ENCODE results near the gene S100B.

Gene S100B

GRCh38 chr21:46562964-46563607 lies 41.8 kb downstream of the S100B start:
- no peak overlapping the region for H3K27ac ChIP-seq

GRCh38 chr21:46562472-46562871 lies 42.4 kb downstream of the S100B start:
- H3K27ac ChIP-seq: no peak overlapping the region
- no peak overlapping the region for H3K4me3 ChIP-seq (ENCODE audit: low read depth in 1 of 2, low read length in 1 of 2)
- no peaks in the 10 kb centered on the region for H3K27me3 ChIP-seq
- no peaks in the 10 kb centered on the region for H3K9me3 ChIP-seq
- H3K36me3 ChIP-seq: peaks cover 99% of the 10 kb centered on the region
- TF ChIP-seq CTCF (IDR thresholded peaks at IDR 0.05): no peak
- peaks cover 4 to 5% of the 10 kb centered on the region in 2 experiments for H3K4me1 ChIP-seq (ENCODE audit: control insufficient read depth in 1 of 2, insufficient read depth in 1 of 2, low read depth in 1 of 2, low read length in 1 of 2)

More at GRCh38 chr21:46562964-46563607, 41.8 kb downstream of the S100B start:
- Histone ChIP-seq H3K4me3 (ENCODE audit: low read depth in 1 of 2, low read length in 1 of 2) (no peak overlapping the region), H3K9me3 (no peaks in the 10 kb centered on the region), H3K4me1 (ENCODE audit: control insufficient read depth in 1 of 2, insufficient read depth in 1 of 2, low read depth in 1 of 2, low read length in 1 of 2) (peaks cover 4 to 5% of the 10 kb centered on the region in 2 experiments), H3K27me3 (no peaks in the 10 kb centered on the region), H3K36me3 (peaks cover 99% of the 10 kb centered on the region)
- no peak for TF ChIP-seq CTCF (IDR thresholded peaks at IDR 0.05)

GRCh38 chr21:46561445-46562090 lies 43.3 kb downstream of the S100B start:
- peaks cover 99% of the 10 kb centered on the region for H3K36me3 ChIP-seq

GRCh38 chr21:46560568-46561444 lies 44.1 kb downstream of the S100B start:
- Histone ChIP-seq H3K27ac (no peak overlapping the region), H3K36me3 (peaks cover 99% of the 10 kb centered on the region), H3K4me3 (ENCODE audit: low read depth in 1 of 2, low read length in 1 of 2) (no peak overlapping the region), H3K4me1 (ENCODE audit: control insufficient read depth in 1 of 2, insufficient read depth in 1 of 2, low read depth in 1 of 2, low read length in 1 of 2) (peaks cover 4 to 5% of the 10 kb centered on the region in 2 experiments), H3K9me3 (no peaks in the 10 kb centered on the region), H3K27me3 (no peaks in the 10 kb centered on the region)
- TF ChIP-seq CTCF (IDR thresholded peaks at IDR 0.05): no peak

More at GRCh38 chr21:46561445-46562090, 43.3 kb downstream of the S100B start:
- no peak overlapping the region for H3K4me3 ChIP-seq (ENCODE audit: low read depth in 1 of 2, low read length in 1 of 2)
- no peaks in the 10 kb centered on the region for H3K9me3 ChIP-seq
- H3K27me3 ChIP-seq: no peaks in the 10 kb centered on the region
- H3K4me1 ChIP-seq (ENCODE audit: control insufficient read depth in 1 of 2, insufficient read depth in 1 of 2, low read depth in 1 of 2, low read length in 1 of 2): peaks cover 4 to 5% of the 10 kb centered on the region in 2 experiments
- TF ChIP-seq CTCF (IDR thresholded peaks at IDR 0.05): no peak
- no peak overlapping the region for H3K27ac ChIP-seq

- no peak overlapping the region for H3K4me3 ChIP-seq (ENCODE audit: low read depth in 1 of 2, low read length in 1 of 2)
- H3K9me3 ChIP-seq: no peaks in the 10 kb centered on the region
- H3K27me3 ChIP-seq: no peaks in the 10 kb centered on the region
- no peak overlapping the region for H3K27ac ChIP-seq
- H3K36me3 ChIP-seq: peaks cover 99% of the 10 kb centered on the region
- H3K4me1 ChIP-seq (ENCODE audit: control insufficient read depth in 1 of 2, insufficient read depth in 1 of 2, low read depth in 1 of 2, low read length in 1 of 2): peaks cover 4 to 5% of the 10 kb centered on the region in 2 experiments
- TF ChIP-seq CTCF (IDR thresholded peaks at IDR 0.05): no peak
Measured at GRCh38 chr21:46559291-46559983, 45.4 kb downstream of the S100B start.
